ENCODE data around the gene CBFA2T2. TPM values are rescaled to one million over a fixed set of nuclear protein-coding genes. Genes with fewer than 3 reads are reported as not detected.

The CBFA2T2 gene
- polyA plus RNA-seq, 3 donors = 4.1 to 5.8 (median 4.3) TPM

GRCh38 chr20:33663161-33664084 is 173.5 kb downstream of the CBFA2T2 start:
- WGBS, 3 donors = 1% methylated on average over 81 to 84 of the region's 84 CpGs
- no peak overlapping the region for H3K27ac ChIP-seq (ENCODE audit: low read depth, low read length)

GRCh38 chr20:33664085-33664761 is 174.3 kb downstream of the CBFA2T2 start:
- no peak overlapping the region for H3K27ac ChIP-seq (ENCODE audit: low read depth, low read length)
- WGBS, 3 donors = 46 to 58% (median 50%) methylated on average over 9 of the region's 9 CpGs

- WGBS, 3 donors = 97 to 100% (median 98%) methylated on average over 2 of the region's 2 CpGs
Observed at GRCh38 chr20:33664762-33665144, 174.9 kb downstream of the CBFA2T2 start.

GRCh38 chr20:33666293-33667244 is 176.7 kb downstream of the CBFA2T2 start, which contains the start of gene ACTL10:
Gene ACTL10, plus strand, starts transcription at chr20:33666943. Its CDS starts 555 bp downstream, at chr20:33667498.
- H3K27ac ChIP-seq (ENCODE audit: low read depth, low read length) = no peak within 1 kb of the TSS
- WGBS, 3 donors = 2 to 6% (median 4%) methylated on average over 33 to 50 of the region's 50 CpGs

More at GRCh38 chr20:33664762-33665144, 174.9 kb downstream of the CBFA2T2 start:
- no peak overlapping the region for H3K27ac ChIP-seq (ENCODE audit: low read depth, low read length)

- WGBS, 3 donors = 6 to 29% (median 7%) methylated on average over 50 to 55 of the region's 55 CpGs
- H3K27ac ChIP-seq (ENCODE audit: low read depth, low read length) = no peak overlapping the region
Observed at GRCh38 chr20:33667245-33667675, 177.4 kb downstream of the CBFA2T2 start.

GRCh38 chr20:33667676-33668465 is 178.0 kb downstream of the CBFA2T2 start:
- WGBS, 3 donors = 3 to 35% (median 16%) methylated on average over 47 of the region's 47 CpGs
- no peak overlapping the region for H3K27ac ChIP-seq (ENCODE audit: low read depth, low read length)

GRCh38 chr20:33668466-33669155 is 178.7 kb downstream of the CBFA2T2 start:
- no peak overlapping the region for H3K27ac ChIP-seq (ENCODE audit: low read depth, low read length)
- WGBS, 3 donors = 76 to 88% (median 76%) methylated on average over 13 of the region's 13 CpGs

GRCh38 chr20:33669224-33669623 is 179.3 kb downstream of the CBFA2T2 start:
- H3K27ac ChIP-seq (ENCODE audit: low read depth, low read length) = no peak overlapping the region
- WGBS, 3 donors = 87 to 97% (median 90%) methylated on average over 5 of the region's 5 CpGs

- H3K27ac ChIP-seq (ENCODE audit: low read depth, low read length) = no peak overlapping the region
- 80 to 90% (median 82%) methylated on average over 12 to 13 of the region's 13 CpGs for WGBS, 3 donors
Observed at GRCh38 chr20:33669873-33670640, 180.2 kb downstream of the CBFA2T2 start.

GRCh38 chr20:33670715-33671499 is 181.0 kb downstream of the CBFA2T2 start:
- H3K27ac ChIP-seq (ENCODE audit: low read depth, low read length) = no peak overlapping the region
- 68 to 96% (median 93%) methylated on average over 6 of the region's 6 CpGs for WGBS, 3 donors

GRCh38 chr20:33671573-33672288 is 181.8 kb downstream of the CBFA2T2 start:
- H3K27ac ChIP-seq (ENCODE audit: low read depth, low read length) = no peak overlapping the region
- 73 to 83% (median 78%) methylated on average over 8 of the region's 8 CpGs for WGBS, 3 donors

- WGBS, 3 donors = 58 to 68% (median 61%) methylated on average over 17 of the region's 17 CpGs
Observed at GRCh38 chr20:33672426-33673113, 182.7 kb downstream of the CBFA2T2 start.

GRCh38 chr20:33673114-33673409 is 183.2 kb downstream of the CBFA2T2 start:
- no peak overlapping the region for H3K27ac ChIP-seq (ENCODE audit: low read depth, low read length)
- WGBS, 3 donors = 56 to 83% (median 77%) methylated on average over 4 of the region's 4 CpGs

More at GRCh38 chr20:33672426-33673113, 182.7 kb downstream of the CBFA2T2 start:
- no peak overlapping the region for H3K27ac ChIP-seq (ENCODE audit: low read depth, low read length)

- WGBS, 3 donors = 14 to 28% (median 22%) methylated on average over 17 to 29 of the region's 29 CpGs
- no peak overlapping the region for H3K27ac ChIP-seq (ENCODE audit: low read depth, low read length)
Observed at GRCh38 chr20:33673410-33674293, 183.8 kb downstream of the CBFA2T2 start.
